HG03575 (cell line): ENCODE data around the gene PCNX1.

Experiments used
- ATAC-seq: cut with Tn5 transposase; IDR thresholded peaks from one replicate; pipeline ENCODE4 v1.9.1; 2021; ENCODE audit not compliant: unreplicated experiment, insufficient number of reproducible peaks, low FRiP score; ENCODE audit errors: extremely low read depth

Gene PCNX1

GRCh38 chr14:70943838-70944237 lies 36.6 kb downstream of the PCNX1 start:
- no peak for ATAC-seq

- ATAC-seq = no peak
Observed at GRCh38 chr14:70947739-70948138, 40.5 kb downstream of the PCNX1 start.

GRCh38 chr14:70952485-70952884 lies 45.2 kb downstream of the PCNX1 start:
- no peak for ATAC-seq

- no peak for ATAC-seq
Observed at GRCh38 chr14:70954068-70954467, 46.8 kb downstream of the PCNX1 start.

- no peak for ATAC-seq
Observed at GRCh38 chr14:70955543-70956480, 48.6 kb downstream of the PCNX1 start.

- no peak for ATAC-seq
Observed at GRCh38 chr14:70956511-70956910, 49.3 kb downstream of the PCNX1 start.

GRCh38 chr14:70957710-70958109 lies 50.5 kb downstream of the PCNX1 start:
- no peak for ATAC-seq

- ATAC-seq = no peak
Observed at GRCh38 chr14:70962935-70963334, 55.7 kb downstream of the PCNX1 start.

GRCh38 chr14:70964492-70964891 lies 57.2 kb downstream of the PCNX1 start:
- no peak for ATAC-seq

- ATAC-seq = no peak
Observed at GRCh38 chr14:70971560-70971959, 64.3 kb downstream of the PCNX1 start.

GRCh38 chr14:70972107-70972976 lies 65.1 kb downstream of the PCNX1 start:
- no peak for ATAC-seq

GRCh38 chr14:70976591-70976990 lies 69.3 kb downstream of the PCNX1 start:
- no peak for ATAC-seq

GRCh38 chr14:70981000-70981952 lies 74.0 kb downstream of the PCNX1 start:
- no peak for ATAC-seq

- no peak for ATAC-seq
Observed at GRCh38 chr14:70982200-70982599, 74.9 kb downstream of the PCNX1 start.

- ATAC-seq = no peak
Observed at GRCh38 chr14:70987041-70987440, 79.8 kb downstream of the PCNX1 start.

- ATAC-seq = no peak
Observed at GRCh38 chr14:70988452-70988851, 81.2 kb downstream of the PCNX1 start.

GRCh38 chr14:70993931-70994330 lies 86.7 kb downstream of the PCNX1 start:
- no peak for ATAC-seq

- no peak for ATAC-seq
Observed at GRCh38 chr14:70995211-70995610, 88.0 kb downstream of the PCNX1 start.

GRCh38 chr14:70995671-70996070 lies 88.4 kb downstream of the PCNX1 start:
- ATAC-seq = no peak
